ENCODE measurements around the gene NANOGP8. TPM values are rescaled to one million over a fixed set of nuclear protein-coding genes. Genes with fewer than 3 reads are reported as not detected.
"Not testable (repeated sequence)": the region's sequence is repeated elsewhere in the genome, so short reads cannot be mapped to it uniquely, and the experiment has no call there.

The NANOGP8 gene
- total RNA-seq, 1 experiment from 2014 or later = 88.4 TPM

DNA sequence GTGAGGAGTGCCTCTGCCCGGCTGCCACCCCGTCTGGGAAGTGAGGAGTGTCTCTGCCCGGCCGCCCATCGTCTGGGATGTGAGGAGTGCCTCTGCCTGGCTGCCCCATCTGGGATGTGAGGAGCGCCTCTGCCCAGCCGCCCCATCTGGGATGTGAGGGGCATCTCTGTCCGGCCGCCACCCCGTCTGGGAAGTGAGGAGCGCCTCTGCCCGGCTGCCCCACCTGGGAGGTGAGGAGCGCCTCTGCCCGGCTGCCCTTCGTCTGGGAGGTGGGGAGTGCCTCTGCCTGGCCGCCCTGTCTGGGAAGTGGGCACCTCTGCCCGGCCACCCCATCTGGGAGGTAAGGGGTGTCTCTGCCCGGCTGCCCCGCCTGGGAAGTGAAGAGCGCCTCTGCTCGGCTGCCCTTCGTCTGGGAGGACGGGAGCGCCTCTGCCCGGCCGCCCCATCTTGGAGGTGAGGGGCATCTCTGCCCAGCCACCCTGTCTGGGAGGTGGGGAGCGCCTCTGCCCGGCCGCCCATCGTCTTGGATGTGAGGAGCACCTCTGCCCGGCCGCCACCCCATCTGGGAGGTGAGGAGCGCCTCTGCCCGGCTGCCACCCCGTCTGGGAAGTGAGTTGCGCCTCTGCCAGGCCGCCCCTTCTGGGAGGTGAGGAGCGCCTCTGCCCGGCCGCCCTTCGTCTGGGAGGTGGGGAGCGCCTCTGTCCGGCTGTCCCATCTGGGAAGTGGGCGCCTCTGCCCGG is 3.3 kb downstream of the NANOGP8 start:
- H3K4me1 ChIP-seq (ENCODE audit: insufficient read depth, low read length); H2BK12ac ChIP-seq (ENCODE audit: insufficient read length, low read depth, low read length); H3K79me1 ChIP-seq (ENCODE audit: insufficient read depth, low read depth, low read length, poor library complexity, severe bottlenecking); H3K79me2 ChIP-seq (ENCODE audit: insufficient read depth, low read length); H2BK20ac ChIP-seq (ENCODE audit: low read depth, low read length, poor library complexity, severe bottlenecking); H3K4me3 Mint-ChIP-seq; H4K5ac ChIP-seq (ENCODE audit: insufficient read length, low read depth, low read length); H3K27me3 ChIP-seq (ENCODE audit: insufficient read depth, low read length); H2AK5ac ChIP-seq (ENCODE audit: insufficient read length, low read length); H4K91ac ChIP-seq (ENCODE audit: insufficient read length, low read depth, low read length); H3K27ac Mint-ChIP-seq; H2BK5ac ChIP-seq (ENCODE audit: insufficient read length, low read length); H3K23me2 ChIP-seq (ENCODE audit: insufficient read length, low read depth, low read length, poor library complexity, severe bottlenecking); H3K9me3 ChIP-seq (ENCODE audit: control insufficient read depth, low read depth, low read length); H3K27ac ChIP-seq (ENCODE audit: insufficient read length, low read depth, low read length); H4K8ac ChIP-seq (replicated peaks; ENCODE audit: insufficient read length, low read depth, low read length); H3K9ac ChIP-seq (ENCODE audit: extremely low read depth, insufficient read length, low read length); H3K18ac ChIP-seq (ENCODE audit: insufficient read length, low read depth, low read length); DNase-seq; H3K14ac ChIP-seq (ENCODE audit: insufficient read depth, low read length); H3K27me3 Mint-ChIP-seq (ENCODE audit: low read depth); H3K4ac ChIP-seq (ENCODE audit: low read depth, low read length); H3K4me2 ChIP-seq (ENCODE audit: insufficient read depth, insufficient read length, low read length); H2AFZ ChIP-seq (ENCODE audit: low read length); H2BK120ac ChIP-seq (ENCODE audit: low read depth, low read length, poor library complexity, severe bottlenecking); H3K4me1 Mint-ChIP-seq; H2BK15ac ChIP-seq (ENCODE audit: low read depth, low read length); H3K56ac ChIP-seq (ENCODE audit: insufficient read length, low read depth, low read length); H3K23ac ChIP-seq (ENCODE audit: insufficient read length, low read depth, low read length); H4K20me1 ChIP-seq (ENCODE audit: control insufficient read depth, insufficient read depth, insufficient read length); H3T11ph ChIP-seq (ENCODE audit: low read length): not testable (repeated sequence)
- peaks cover 16 to 25% (median 16%) of the 10 kb centered on the region in 3 experiments for H3K36me3 Mint-ChIP-seq (ENCODE audit: insufficient read depth in 1 of 3, low read depth in 3 of 3)
- no CpG with 5 or more reads among the region's 45 CpGs for WGBS (ENCODE audit: extremely low coverage, insufficient read length, low lambda C conversion rate)
- H3K9me3 Mint-ChIP-seq = peaks cover 21 to 26% of the 10 kb centered on the region in 2 experiments
